Measurements from ENCODE around the gene STK10. TPM values are rescaled to one million over a fixed set of nuclear protein-coding genes. Genes with fewer than 3 reads are reported as not detected.
"Not testable (repeated sequence)": the region's sequence is repeated elsewhere in the genome, so short reads cannot be mapped to it uniquely, and the experiment has no call there.

The STK10 gene
- total RNA-seq (2014; rRNA removed; shearing (Covaris generic)) = 18.5 and 20.7 TPM in 2 replicates

GRCh38 chr5:172188033-172188892, at the start of gene STK10:
Gene STK10 (minus strand): TSS chr5:172188224. CDS start chr5:172188042, 182 bp downstream.
- DNase-seq (ENCODE audit: low read depth) = peak; percentile 96

GRCh38 chr5:172235827-172236736, 48.1 kb upstream of the STK10 start:
- no peak for DNase-seq (ENCODE audit: low read depth)

- DNase-seq (ENCODE audit: low read depth) = no peak
Measured at GRCh38 chr5:172235132-172235780, 47.2 kb upstream of the STK10 start.

- DNase-seq (ENCODE audit: low read depth) = no peak
Measured at GRCh38 chr5:172234031-172234430, 46.0 kb upstream of the STK10 start.

GRCh38 chr5:172229904-172230303, 41.9 kb upstream of the STK10 start:
- DNase-seq (ENCODE audit: low read depth) = no peak

GRCh38 chr5:172224996-172225395, 37.0 kb upstream of the STK10 start:
- DNase-seq (ENCODE audit: low read depth) = no peak

- no peak for DNase-seq (ENCODE audit: low read depth)
Measured at GRCh38 chr5:172223901-172224873, 36.2 kb upstream of the STK10 start.

GRCh38 chr5:172219296-172219695, 31.3 kb upstream of the STK10 start:
- no peak for DNase-seq (ENCODE audit: low read depth)

- peak; percentile 7 for DNase-seq (ENCODE audit: low read depth)
Measured at GRCh38 chr5:172216345-172216744, 28.3 kb upstream of the STK10 start.

GRCh38 chr5:172213126-172213525, 25.1 kb upstream of the STK10 start:
- DNase-seq (ENCODE audit: low read depth) = no peak

- no peak for DNase-seq (ENCODE audit: low read depth)
Measured at GRCh38 chr5:172211676-172212075, 23.7 kb upstream of the STK10 start.

GRCh38 chr5:172209714-172210113, 21.7 kb upstream of the STK10 start:
- no peak for DNase-seq (ENCODE audit: low read depth)

GRCh38 chr5:172207511-172207910, 19.5 kb upstream of the STK10 start:
- DNase-seq (ENCODE audit: low read depth) = no peak

- not testable (repeated sequence) for DNase-seq (ENCODE audit: low read depth)
Measured at GRCh38 chr5:172205984-172206383, 18.0 kb upstream of the STK10 start.

GRCh38 chr5:172200476-172200875, 12.5 kb upstream of the STK10 start:
- DNase-seq (ENCODE audit: low read depth) = no peak

- DNase-seq (ENCODE audit: low read depth) = no peak
Measured at GRCh38 chr5:172199446-172199845, 11.4 kb upstream of the STK10 start.

- DNase-seq (ENCODE audit: low read depth) = not testable (repeated sequence)
Measured at GRCh38 chr5:172197775-172198174, 9.8 kb upstream of the STK10 start.

GRCh38 chr5:172194985-172195774, 7.2 kb upstream of the STK10 start:
- no peak for DNase-seq (ENCODE audit: low read depth)

- DNase-seq (ENCODE audit: low read depth) = no peak
Measured at GRCh38 chr5:172193872-172194271, 5.8 kb upstream of the STK10 start, which contains the start of gene EFCAB9. Gene EFCAB9 (plus strand): TSS chr5:172194172. CDS start chr5:172194173, 1 bp downstream.

Data from Daoy (cell line).